Mesenchymal stem cell (in vitro differentiated cells and primary cell): Measurements from ENCODE around the gene VAPA.

Experiments
- DNase-seq: peaks from one replicate; pipeline ENCODE4 v3.0.0-alpha.2; 2013
- H2AFZ ChIP-seq: one replicate; pipeline ENCODE4 v1.6.1; 2013; ENCODE audit warnings: low read depth, mild to moderate bottlenecking, control low read depth, inconsistent platforms, low read length, moderate library complexity
- H2AK5ac ChIP-seq: 2 replicates; pipeline ENCODE4 v1.6.1; 2013; ENCODE audit warnings: low read length, moderate library complexity, mild to moderate bottlenecking, inconsistent platforms; ENCODE audit not compliant: severe bottlenecking
- H2BK120ac ChIP-seq: one replicate; pipeline ENCODE4 v1.6.1; 2013; ENCODE audit warnings: low read depth, mild to moderate bottlenecking, inconsistent platforms, low read length, moderate library complexity
- H2BK12ac ChIP-seq, 2 experiments: one replicate each; pipeline ENCODE4 v1.6.1; 2013; ENCODE audit warnings: inconsistent platforms in 2 of 2, low read length in 2 of 2, mild to moderate bottlenecking in 2 of 2, moderate library complexity in 2 of 2, control low read depth in 1 of 2
- H2BK15ac ChIP-seq: one replicate; pipeline ENCODE4 v1.6.1; 2013; ENCODE audit warnings: mild to moderate bottlenecking, low read depth, inconsistent platforms; ENCODE audit not compliant: poor library complexity, severe bottlenecking
- H2BK5ac ChIP-seq: 2 replicates; pipeline ENCODE4 v1.6.1; 2013; ENCODE audit warnings: low read depth, mild to moderate bottlenecking, low read length, control low read depth, inconsistent platforms; ENCODE audit not compliant: poor library complexity, severe bottlenecking
- H3K14ac ChIP-seq, 2 experiments: one replicate each; pipeline ENCODE4 v1.6.1; 2013; ENCODE audit warnings: inconsistent platforms in 2 of 2, low read length in 2 of 2, control low read depth in 1 of 2, mild to moderate bottlenecking in 1 of 2, moderate library complexity in 1 of 2
- H3K18ac ChIP-seq, 2 experiments: one replicate each; pipeline ENCODE4 v1.6.1; 2013; ENCODE audit warnings: inconsistent platforms in 2 of 2, low read length in 2 of 2, control low read depth in 1 of 2, low read depth in 1 of 2, mild to moderate bottlenecking in 1 of 2
- H3K23ac ChIP-seq, 2 experiments: one replicate each; pipeline ENCODE4 v1.6.1; 2013; ENCODE audit warnings: inconsistent platforms in 2 of 2, low read length in 2 of 2, mild to moderate bottlenecking in 2 of 2, moderate library complexity in 2 of 2, control low read depth in 1 of 2
- H3K27ac ChIP-seq: 2 replicates; pipeline ENCODE4 v1.5.1; 2013; ENCODE audit warnings: mild to moderate bottlenecking, moderate library complexity, low read length, control low read depth, inconsistent platforms; ENCODE audit not compliant: poor library complexity, severe bottlenecking
- H3K27me3 ChIP-seq, 2 experiments: 2 replicates each; pipeline versions ENCODE4 v1.6.1 to v1.7.0; 2013; ENCODE audit warnings: low read length in 2 of 2, mild to moderate bottlenecking in 2 of 2, moderate library complexity in 2 of 2, control low read depth in 1 of 2, inconsistent platforms in 1 of 2; ENCODE audit not compliant: control insufficient read depth in 1 of 2, insufficient read depth in 1 of 2
- H3K36me3 ChIP-seq, 2 experiments: 2 replicates each; pipeline versions ENCODE4 v1.6.1 to v1.7.0; 2013; ENCODE audit warnings: low read length in 2 of 2, control low read depth in 1 of 2, inconsistent platforms in 1 of 2, low read depth in 1 of 2, mild to moderate bottlenecking in 1 of 2; ENCODE audit not compliant: insufficient read depth in 2 of 2, control insufficient read depth in 1 of 2
- H3K4ac ChIP-seq, 2 experiments: one replicate each; pipeline ENCODE4 v1.6.1; 2013; ENCODE audit warnings: inconsistent platforms in 2 of 2, low read length in 2 of 2, mild to moderate bottlenecking in 2 of 2, moderate library complexity in 2 of 2, control low read depth in 1 of 2, low read depth in 1 of 2
- H3K4me1 ChIP-seq: 2 replicates; pipeline ENCODE4 v1.6.1; 2013; ENCODE audit warnings: low read depth, low read length, control low read depth; ENCODE audit not compliant: control insufficient read depth, insufficient read depth
- H3K4me2 ChIP-seq: 2 replicates; pipeline ENCODE4 v1.6.1; 2013; ENCODE audit warnings: low read length, mild to moderate bottlenecking, inconsistent platforms; ENCODE audit not compliant: poor library complexity, severe bottlenecking
- H3K4me3 ChIP-seq, 2 experiments: 2 replicates each; pipeline versions ENCODE4 v1.5.1 to v1.7.0; 2013; ENCODE audit warnings: low read length in 2 of 2, mild to moderate bottlenecking in 2 of 2, control low read depth in 1 of 2, low read depth in 1 of 2; ENCODE audit not compliant: insufficient read depth in 1 of 2
- H3K79me1 ChIP-seq: replicated peaks from 2 replicates; pipeline ENCODE4 v1.6.1; 2013; ENCODE audit warnings: mild to moderate bottlenecking, control low read depth, low read length, inconsistent platforms; ENCODE audit not compliant: poor library complexity, severe bottlenecking
- H3K9ac ChIP-seq: 2 replicates; pipeline ENCODE4 v1.7.0; 2013; ENCODE audit warnings: mild to moderate bottlenecking, low read length, moderate library complexity
- H3K9me3 ChIP-seq: 2 replicates; pipeline ENCODE4 v1.7.0; 2013; ENCODE audit warnings: mild to moderate bottlenecking, low read length; ENCODE audit not compliant: control insufficient read depth
- H4K8ac ChIP-seq: one replicate; pipeline ENCODE4 v1.6.1; 2013; ENCODE audit warnings: inconsistent platforms, mild to moderate bottlenecking, low read length, moderate library complexity
- H4K91ac ChIP-seq: one replicate; pipeline ENCODE4 v1.6.1; 2013; ENCODE audit warnings: mild to moderate bottlenecking, low read length, inconsistent platforms
- WGBS: methylation state at CpG from one replicate; pipeline ENCODE4 v1.1.7; 2013; ENCODE audit warnings: mixed read lengths; 5-methylcytosine and 5-hydroxymethylcytosine counted together

VAPA gene

GRCh38 chr18:9991011-9992000 is 77.5 kb downstream of the VAPA start:
- no peaks in the 10 kb centered on the region for H3K36me3 ChIP-seq
- H4K8ac ChIP-seq = no peak overlapping the region
- no peak overlapping the region for H2BK12ac ChIP-seq
- H3K79me1 ChIP-seq = no peaks in the 10 kb centered on the region
- no peaks in the 10 kb centered on the region for H3K9me3 ChIP-seq
- H3K27me3 ChIP-seq = peaks cover 0 to 4% of the 10 kb centered on the region in 2 experiments
- no peak overlapping the region for H3K4me2 ChIP-seq
- peaks cover 24% of the 10 kb centered on the region for H3K4me1 ChIP-seq
- H2AK5ac ChIP-seq = no peak overlapping the region
- no peak overlapping the region for H3K14ac ChIP-seq
- no peak overlapping the region for H3K23ac ChIP-seq
- no peak for DNase-seq
- no peak overlapping the region for H3K18ac ChIP-seq
- no peak overlapping the region for H2BK5ac ChIP-seq
- H3K27ac ChIP-seq = no peak overlapping the region
- H3K4me3 ChIP-seq = no peak overlapping the region
- H2AFZ ChIP-seq = no peak overlapping the region
- H3K4ac ChIP-seq = no peak overlapping the region
- no peak overlapping the region for H3K9ac ChIP-seq
- no peak overlapping the region for H2BK15ac ChIP-seq
- no peak overlapping the region for H2BK120ac ChIP-seq
- 90% methylated on average over 29 of the region's 29 CpGs for WGBS
- no peak overlapping the region for H4K91ac ChIP-seq

GRCh38 chr18:9992300-9992972 is 78.6 kb downstream of the VAPA start:
- peaks cover 24% of the 10 kb centered on the region for H3K4me1 ChIP-seq
- no peak overlapping the region for H2BK15ac ChIP-seq
- H3K23ac ChIP-seq = no peak overlapping the region
- H3K4me3 ChIP-seq = no peak overlapping the region
- H2AFZ ChIP-seq = no peak overlapping the region
- no peak overlapping the region for H3K18ac ChIP-seq
- no peak overlapping the region for H3K4ac ChIP-seq
- no peak overlapping the region for H3K14ac ChIP-seq
- H3K27ac ChIP-seq = no peak overlapping the region
- DNase-seq = peak; percentile 44
- H3K79me1 ChIP-seq = no peaks in the 10 kb centered on the region
- no peak overlapping the region for H2AK5ac ChIP-seq
- H2BK120ac ChIP-seq = no peak overlapping the region
- H3K27me3 ChIP-seq = peaks cover 0 to 4% of the 10 kb centered on the region in 2 experiments
- H2BK12ac ChIP-seq = no peak overlapping the region
- H4K91ac ChIP-seq = no peak overlapping the region
- no peak overlapping the region for H3K4me2 ChIP-seq
- H3K9ac ChIP-seq = no peak overlapping the region
- WGBS = 72% methylated on average over 7 of the region's 9 CpGs
- H2BK5ac ChIP-seq = no peak overlapping the region
- H4K8ac ChIP-seq = no peak overlapping the region
- H3K36me3 ChIP-seq = no peaks in the 10 kb centered on the region
- no peaks in the 10 kb centered on the region for H3K9me3 ChIP-seq

- H3K4me3 ChIP-seq = no peak overlapping the region
- no peak overlapping the region for H2BK120ac ChIP-seq
- H3K79me1 ChIP-seq = no peaks in the 10 kb centered on the region
- H2BK15ac ChIP-seq = no peak overlapping the region
- H3K14ac ChIP-seq = no peak overlapping the region
- H3K4me2 ChIP-seq = no peak overlapping the region
- no peak overlapping the region for H4K8ac ChIP-seq
- peaks cover 4% of the 10 kb centered on the region for H3K9me3 ChIP-seq
- no peak overlapping the region for H2BK12ac ChIP-seq
- 95% methylated on average over 11 of the region's 11 CpGs for WGBS
- H3K9ac ChIP-seq = no peak overlapping the region
- H3K4me1 ChIP-seq = peaks cover 24% of the 10 kb centered on the region
- no peak overlapping the region for H3K4ac ChIP-seq
- H3K27me3 ChIP-seq = peaks cover 0 to 4% of the 10 kb centered on the region in 2 experiments
- no peak overlapping the region for H2AK5ac ChIP-seq
- no peak overlapping the region for H2AFZ ChIP-seq
- DNase-seq = no peak
- H3K36me3 ChIP-seq = no peaks in the 10 kb centered on the region
- H3K27ac ChIP-seq = peak overlapping the region; percentile 56
- H2BK5ac ChIP-seq = no peak overlapping the region
- no peak overlapping the region for H3K23ac ChIP-seq
- H4K91ac ChIP-seq = peak overlapping the region; percentile 53
- peak overlapping the region in 1 of 2 experiments; percentile 25 for H3K18ac ChIP-seq
Observed at GRCh38 chr18:9992973-9993520, 79.2 kb downstream of the VAPA start.

- 89% methylated on average over 14 of the region's 14 CpGs for WGBS
- no peak for DNase-seq
- Histone ChIP-seq H3K4me3 (no peak overlapping the region), H3K36me3 (no peaks in the 10 kb centered on the region), H2AFZ (no peak overlapping the region), H2BK12ac (no peak overlapping the region), H3K14ac (no peak overlapping the region), H3K4me2 (peak overlapping the region; percentile 50), H4K8ac (no peak overlapping the region), H2BK5ac (no peak overlapping the region), H3K9ac (no peak overlapping the region), H2BK15ac (no peak overlapping the region), H3K79me1 (no peaks in the 10 kb centered on the region), H3K18ac (no peak overlapping the region), H3K27ac (peak overlapping the region; percentile 82), H3K23ac (no peak overlapping the region), H4K91ac (peak overlapping the region; percentile 30), H3K4ac (no peak overlapping the region), H3K9me3 (peaks cover 10% of the 10 kb centered on the region), H2AK5ac (peak overlapping the region; percentile 6), H3K27me3 (peaks cover 0 to 4% of the 10 kb centered on the region in 2 experiments), H2BK120ac (no peak overlapping the region), H3K4me1 (peaks cover 24% of the 10 kb centered on the region)
Observed at GRCh38 chr18:9993521-9994025, 79.8 kb downstream of the VAPA start.
